Measurements from ENCODE around the gene ZBTB3. TPM values are rescaled to one million over a fixed set of nuclear protein-coding genes. Genes with fewer than 3 reads are reported as not detected.

The ZBTB3 gene
- total RNA-seq, 1 experiment from 2014 or later, result 43.4 TPM

- no peak overlapping the region for H2BK20ac ChIP-seq (ENCODE audit: low read depth, low read length, poor library complexity, severe bottlenecking)
- peaks cover 4% of the 10 kb centered on the region for H3K23me2 ChIP-seq (ENCODE audit: insufficient read length, low read depth, low read length, poor library complexity, severe bottlenecking)
- no peak overlapping the region for H4K5ac ChIP-seq (ENCODE audit: insufficient read length, low read depth, low read length)
- no peak for DNase-seq
- Mint-ChIP-seq H3K36me3 (ENCODE audit: insufficient read depth in 1 of 3, low read depth in 3 of 3) (peaks cover 57 to 92% (median 74%) of the 10 kb centered on the region in 3 experiments), H3K4me1 (peaks cover 16 to 20% of the 10 kb centered on the region in 2 experiments), H3K9me3 (no peaks in the 10 kb centered on the region; a peak in 1 of 5 replicates), H3K4me3 (peak overlapping the region in 1 of 2 experiments; percentile 23; a peak in 1 of 5 replicates), H3K27ac (no peak overlapping the region; a peak in 2 of 7 replicates), H3K27me3 (ENCODE audit: low read depth) (no peaks in the 10 kb centered on the region; the same call in 1 of the 2 replicates)
- H3K79me2 ChIP-seq (ENCODE audit: insufficient read depth, low read length), result no peaks in the 10 kb centered on the region; the same call in 1 of the 2 replicates
- no peak overlapping the region for H2BK15ac ChIP-seq (ENCODE audit: low read depth, low read length)
- no peak overlapping the region for H3K56ac ChIP-seq (ENCODE audit: insufficient read length, low read depth, low read length)
- H3K9ac ChIP-seq (ENCODE audit: extremely low read depth, insufficient read length, low read length), result no peak overlapping the region
- H4K8ac ChIP-seq (replicated peaks; ENCODE audit: insufficient read length, low read depth, low read length), result no peak overlapping the region
- no peaks in the 10 kb centered on the region for H4K20me1 ChIP-seq (ENCODE audit: control insufficient read depth, insufficient read depth, insufficient read length)
- no peak overlapping the region for H2BK5ac ChIP-seq (ENCODE audit: insufficient read length, low read length)
- TF ChIP-seq CTCF (conservative IDR thresholded peaks at IDR 0.05), result no peak
- H2AK5ac ChIP-seq (ENCODE audit: insufficient read length, low read length), result no peak overlapping the region
- no peaks in the 10 kb centered on the region for H3K79me1 ChIP-seq (ENCODE audit: insufficient read depth, low read depth, low read length, poor library complexity, severe bottlenecking)
- no peak overlapping the region for H2AFZ ChIP-seq (ENCODE audit: low read length)
- no peak overlapping the region for H3K23ac ChIP-seq (ENCODE audit: insufficient read length, low read depth, low read length)
- no peaks in the 10 kb centered on the region for H3K9me3 ChIP-seq (ENCODE audit: control insufficient read depth, low read depth, low read length)
- no peak overlapping the region for H3K18ac ChIP-seq (ENCODE audit: insufficient read length, low read depth, low read length)
- no peak overlapping the region for H3K27ac ChIP-seq (ENCODE audit: insufficient read length, low read depth, low read length)
- H3K27me3 ChIP-seq (ENCODE audit: insufficient read depth, low read length), result no peaks in the 10 kb centered on the region
- H3T11ph ChIP-seq (ENCODE audit: low read length), result no peak overlapping the region
- no peak overlapping the region for H3K14ac ChIP-seq (ENCODE audit: insufficient read depth, low read length)
- H3K4me1 ChIP-seq (ENCODE audit: insufficient read depth, low read length), result no peaks in the 10 kb centered on the region
- WGBS (ENCODE audit: extremely low coverage, insufficient read length, low lambda C conversion rate), result no CpG with 5 or more reads among the region's 8 CpGs
- H2BK120ac ChIP-seq (ENCODE audit: low read depth, low read length, poor library complexity, severe bottlenecking), result no peak overlapping the region
- H3K4ac ChIP-seq (ENCODE audit: low read depth, low read length), result no peak overlapping the region
- no peak overlapping the region for H3K4me2 ChIP-seq (ENCODE audit: insufficient read depth, insufficient read length, low read length)
- no peak overlapping the region for H4K91ac ChIP-seq (ENCODE audit: insufficient read length, low read depth, low read length)
- no peak overlapping the region for H2BK12ac ChIP-seq (ENCODE audit: insufficient read length, low read depth, low read length)
Measured at GRCh38 chr11:62794201-62794775, 40.3 kb upstream of the ZBTB3 start.
